HG02610 (cell line): ENCODE data around the gene ARHGAP42.

Experiments used
- ATAC-seq: cut with Tn5 transposase; IDR thresholded peaks from one replicate; pipeline ENCODE4 v1.9.1; 2021; ENCODE audit warnings: mild to moderate bottlenecking, moderate library complexity; ENCODE audit not compliant: unreplicated experiment

Gene ARHGAP42

GRCh38 chr11:100682247-100682969, 4.7 kb upstream of the ARHGAP42 start:
- no peak for ATAC-seq

DNA sequence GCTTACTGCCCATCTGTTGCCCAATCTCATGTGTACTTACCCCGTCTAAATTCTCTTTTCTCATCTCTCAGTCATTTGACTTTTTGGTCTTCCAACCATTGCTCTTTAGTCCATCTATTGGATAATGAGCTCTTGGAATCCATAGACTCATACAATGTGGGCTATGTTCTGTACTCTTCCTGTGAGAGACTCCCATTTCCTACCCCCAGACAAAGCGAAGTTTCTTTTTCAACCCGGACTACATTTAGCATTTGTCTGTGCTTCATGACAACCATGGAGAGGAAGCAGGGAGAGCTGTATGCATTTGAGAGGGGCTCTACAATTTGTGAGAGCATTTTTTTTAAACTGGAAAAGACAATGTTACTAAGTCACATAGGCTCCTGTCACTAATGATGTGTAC, 4.0 kb upstream of the ARHGAP42 start:
- no peak for ATAC-seq

DNA sequence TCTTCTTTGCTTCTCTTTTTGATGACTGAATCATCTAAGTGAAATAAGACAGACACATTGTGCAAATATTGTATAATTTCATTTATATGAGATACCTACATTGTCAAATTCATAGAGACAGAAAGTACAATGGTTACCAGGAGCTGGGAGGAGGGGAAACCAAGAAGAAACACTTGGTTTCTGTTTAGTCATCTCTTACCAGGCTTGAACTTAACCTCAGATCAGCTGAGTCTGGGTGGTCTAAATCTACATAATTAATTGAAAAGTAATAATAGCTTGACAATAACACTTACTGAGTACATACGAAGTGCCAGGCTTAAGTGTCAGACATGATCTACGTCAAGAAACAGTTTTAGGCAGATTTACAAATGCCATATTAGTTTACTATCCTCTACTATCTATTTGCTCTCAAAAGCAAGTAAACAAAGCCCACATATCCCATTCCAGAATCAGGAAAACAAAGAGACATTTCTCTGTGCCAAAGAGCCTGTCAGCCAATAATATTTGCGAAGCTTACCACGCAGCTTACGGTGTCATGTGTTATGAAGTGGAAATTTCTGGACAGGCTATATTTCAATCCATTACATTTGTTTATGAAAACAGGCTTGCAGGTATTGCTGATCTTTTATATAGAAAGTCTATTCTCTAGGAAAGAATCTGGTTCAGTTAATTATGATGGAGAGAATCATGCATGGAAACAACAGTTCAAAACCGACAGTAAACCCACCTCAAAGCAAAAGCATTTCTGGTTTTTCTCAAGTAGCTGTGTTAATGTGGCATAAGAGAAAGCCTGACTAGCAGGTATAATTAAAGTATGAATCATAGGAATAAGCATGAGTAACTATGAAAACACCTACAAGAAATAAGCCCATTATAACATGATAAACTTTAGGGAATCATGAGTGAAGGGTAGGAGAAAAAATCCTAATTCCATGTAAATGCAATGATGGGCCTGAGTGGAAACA, 2.7 kb upstream of the ARHGAP42 start:
- ATAC-seq, result peak; percentile 41

GRCh38 chr11:100686476-100687053, 523 bp upstream of the ARHGAP42 start:
- ATAC-seq, result no peak

DNA sequence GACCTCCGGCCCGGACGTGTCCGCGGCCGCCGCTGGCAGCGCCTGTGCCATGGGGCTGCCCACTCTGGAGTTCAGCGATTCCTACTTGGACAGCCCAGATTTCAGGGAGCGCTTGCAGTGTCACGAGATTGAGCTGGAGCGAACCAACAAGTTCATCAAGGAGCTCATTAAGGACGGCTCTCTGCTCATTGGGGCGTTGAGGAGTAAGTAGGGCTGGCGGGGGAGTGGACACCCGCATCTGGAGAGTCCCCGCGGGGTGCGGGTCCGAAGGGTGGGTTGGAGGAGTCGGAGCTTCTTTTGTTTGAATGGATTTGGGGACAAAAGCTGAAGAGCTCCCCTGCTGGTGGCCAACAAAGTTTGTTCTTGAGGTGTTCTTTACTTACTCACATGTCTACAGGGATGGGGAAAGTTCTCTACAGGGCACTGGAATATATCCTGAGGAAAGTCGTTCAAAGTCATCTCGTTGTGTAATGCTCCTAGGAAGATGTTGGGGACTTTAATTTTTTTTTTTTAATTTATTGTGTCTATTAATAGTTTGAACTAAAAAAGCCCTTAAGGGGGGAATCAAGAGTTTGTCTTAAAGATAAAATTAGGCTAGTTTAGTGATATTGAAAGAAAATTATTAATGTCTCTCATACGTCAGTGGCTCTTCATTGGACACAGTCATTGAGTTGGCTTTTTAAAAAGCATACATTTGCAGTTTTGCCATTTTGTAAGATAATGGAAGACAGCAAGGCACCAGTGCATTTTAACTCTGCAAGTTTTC, 725 bp downstream of the ARHGAP42 start:
- ATAC-seq, result peak; percentile 63

DNA sequence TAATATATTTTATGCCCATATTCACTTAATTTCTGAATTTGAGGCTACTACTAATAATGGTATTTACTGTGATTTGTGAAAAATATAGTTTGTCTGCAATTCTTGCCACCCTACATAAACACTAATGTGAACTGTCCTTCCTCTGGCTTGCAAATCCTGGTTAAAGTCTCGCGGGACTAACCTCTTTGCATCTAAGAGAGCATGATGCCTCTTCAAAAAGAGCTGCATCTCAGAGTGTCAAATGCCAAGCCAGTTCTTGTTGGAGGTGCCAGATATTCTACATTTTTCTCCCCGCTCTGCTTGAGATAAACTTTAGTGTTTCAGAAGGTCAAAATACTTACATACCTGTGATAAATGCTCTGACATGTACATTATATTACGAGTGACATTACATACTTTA, 2.1 kb downstream of the ARHGAP42 start:
- ATAC-seq, result no peak

DNA sequence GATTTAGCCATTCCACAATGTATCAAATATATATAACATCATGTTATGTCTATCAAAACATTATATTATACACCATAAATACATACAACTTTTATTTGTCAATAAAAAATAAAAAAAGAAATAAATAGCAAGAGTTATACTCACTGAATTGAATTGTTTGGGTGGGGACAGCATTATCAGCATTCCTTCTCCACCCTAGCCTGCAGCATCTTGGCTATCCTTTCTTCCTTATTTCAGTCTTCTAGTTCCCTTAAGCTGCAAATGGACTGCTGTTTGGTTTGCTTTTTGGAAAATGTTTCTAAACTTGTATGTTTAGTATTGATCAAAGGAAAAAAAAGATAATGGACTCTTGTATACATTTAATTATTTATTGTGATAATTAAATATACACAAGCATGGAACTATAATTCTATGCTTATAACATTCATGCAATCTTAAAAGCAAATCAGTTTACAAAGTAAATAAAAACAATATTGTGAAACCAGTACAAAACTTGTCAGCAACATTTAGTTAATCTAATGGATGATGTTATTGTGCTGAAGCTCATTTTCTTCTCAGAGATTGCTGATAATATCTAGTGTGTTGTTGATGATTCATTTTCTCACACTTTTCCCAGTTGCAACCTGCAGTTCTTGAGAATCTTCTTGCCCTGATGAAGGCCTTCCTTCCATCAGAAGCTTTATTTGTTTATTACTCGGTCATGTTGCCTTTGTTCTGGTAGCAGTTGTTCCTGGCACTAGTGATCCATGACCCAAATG, 5.0 kb downstream of the ARHGAP42 start:
- no peak for ATAC-seq

- no peak for ATAC-seq
Measured at GRCh38 chr11:100695911-100696310, 8.8 kb downstream of the ARHGAP42 start.

- no peak for ATAC-seq
Measured at GRCh38 chr11:100703139-100703538, 16.1 kb downstream of the ARHGAP42 start.

GRCh38 chr11:100703801-100704575, 16.9 kb downstream of the ARHGAP42 start:
- ATAC-seq, result no peak

GRCh38 chr11:100705447-100705846, 18.4 kb downstream of the ARHGAP42 start:
- ATAC-seq, result no peak

GRCh38 chr11:100706179-100706578, 19.1 kb downstream of the ARHGAP42 start:
- no peak for ATAC-seq

DNA sequence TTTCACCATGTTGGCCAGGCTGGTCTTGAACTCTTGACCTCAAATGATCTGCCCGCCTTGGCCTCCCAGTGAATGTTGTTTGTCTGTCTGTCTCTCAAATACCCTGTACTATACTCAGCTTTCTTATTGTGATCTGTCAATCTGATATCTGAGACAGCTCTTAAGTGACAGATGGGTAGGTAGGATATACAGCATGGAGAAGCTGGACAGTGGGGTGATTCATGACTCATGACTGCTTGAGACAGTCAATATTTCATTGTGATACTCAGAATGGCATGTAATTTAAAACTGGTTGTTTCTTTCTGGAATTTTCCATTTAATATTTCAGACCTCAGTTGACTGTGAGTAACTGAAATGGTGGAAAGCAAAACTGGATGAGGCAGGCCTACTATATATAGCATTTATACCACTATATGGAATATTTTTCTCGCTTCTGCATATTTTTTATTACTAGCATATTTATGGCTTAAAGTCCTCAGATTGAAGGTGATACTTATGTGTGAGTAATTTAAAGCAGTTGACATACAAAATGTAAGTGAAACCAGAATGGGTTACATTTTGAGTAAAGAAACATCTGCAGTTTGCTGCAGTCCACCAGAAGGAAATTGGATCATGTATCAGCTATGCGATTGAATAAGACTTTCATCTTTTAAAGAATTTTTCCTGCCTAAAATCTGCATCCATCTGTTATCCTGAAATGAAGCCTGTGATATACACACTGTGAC, 22.3 kb downstream of the ARHGAP42 start:
- peak; percentile 79 for ATAC-seq

DNA sequence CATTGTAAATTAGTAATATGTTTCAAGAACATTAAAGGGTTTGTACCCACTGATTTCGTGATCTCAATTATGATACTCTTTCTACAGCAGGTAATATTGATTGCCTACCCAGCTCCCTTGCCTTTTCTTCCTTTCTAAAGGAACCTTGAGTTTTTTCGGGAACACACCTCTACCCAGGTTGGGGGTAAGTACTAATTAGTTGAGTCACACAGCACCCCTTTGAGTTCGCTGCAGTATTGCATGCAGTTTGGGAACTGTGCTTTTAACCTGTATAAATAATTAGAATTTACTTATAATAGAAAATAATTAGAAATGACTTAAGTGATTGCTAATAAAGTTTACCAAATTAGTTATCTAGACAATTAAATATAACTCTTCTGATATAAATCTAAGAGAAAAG, 24.9 kb downstream of the ARHGAP42 start:
- ATAC-seq, result no peak

GRCh38 chr11:100712583-100712982, 25.5 kb downstream of the ARHGAP42 start:
- ATAC-seq, result no peak

DNA sequence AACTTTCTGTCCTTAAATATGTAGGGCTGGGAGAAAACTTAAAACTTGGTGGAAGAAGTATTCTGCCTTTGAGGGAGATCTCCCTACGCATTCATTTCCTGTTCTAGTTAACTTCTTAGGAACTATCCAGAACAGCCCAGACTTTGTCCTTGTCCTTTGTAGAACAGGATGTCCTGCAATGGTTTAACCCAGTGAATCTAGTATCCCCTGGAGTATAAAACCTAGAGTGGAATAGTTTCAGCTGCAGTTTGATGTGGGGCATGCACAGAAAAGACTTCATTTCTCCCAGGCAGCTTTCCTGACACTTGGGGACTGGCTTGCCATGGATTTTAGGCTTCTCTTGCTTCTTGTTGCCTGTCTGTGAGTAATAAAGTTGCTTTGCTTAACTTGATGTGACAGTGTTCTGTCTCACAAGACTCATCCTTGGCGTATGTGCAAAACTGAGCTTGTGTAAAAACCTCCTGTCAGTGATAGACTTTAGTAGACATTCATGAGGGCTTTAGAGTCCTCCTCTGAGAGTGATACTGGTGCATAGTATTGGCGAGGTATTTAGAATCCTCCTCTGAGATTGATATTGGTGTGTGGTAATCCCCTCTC, 28.2 kb downstream of the ARHGAP42 start:
- no peak for ATAC-seq

DNA sequence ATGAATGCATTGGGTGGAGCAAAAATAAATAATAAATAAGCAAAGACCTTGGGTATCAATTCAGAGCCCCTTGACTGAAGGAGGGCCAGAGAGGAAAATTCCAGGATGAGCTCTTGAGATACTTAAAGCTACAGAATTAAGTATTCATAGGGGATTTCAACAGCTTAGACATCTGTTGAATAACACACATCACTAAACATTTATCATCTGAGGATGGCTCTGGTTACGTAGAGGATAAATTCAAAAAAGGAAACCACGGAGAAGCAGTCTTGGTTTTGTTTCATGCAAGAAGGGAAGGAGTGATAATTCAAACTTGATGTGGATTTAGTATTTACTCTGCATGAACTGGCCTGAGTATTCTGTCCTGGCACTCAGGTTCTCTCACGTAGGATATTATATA, 29.8 kb downstream of the ARHGAP42 start:
- no peak for ATAC-seq

GRCh38 chr11:100719362-100719761, 32.3 kb downstream of the ARHGAP42 start:
- no peak for ATAC-seq
